NCI-H2196 treated with DMSO at 0.1 percent for 48 hours (cell line): Measurements from ENCODE around the gene PLPP3.
A peak's percentile ranks its signal among the peaks of the same experiment; 100 is the strongest.

Experiments
- DNase-seq: peaks from one replicate; lab custom pipeline; 2025; ENCODE audit not compliant: unreplicated experiment; lab: John Stamatoyannopoulos, UW

The PLPP3 gene

DNA sequence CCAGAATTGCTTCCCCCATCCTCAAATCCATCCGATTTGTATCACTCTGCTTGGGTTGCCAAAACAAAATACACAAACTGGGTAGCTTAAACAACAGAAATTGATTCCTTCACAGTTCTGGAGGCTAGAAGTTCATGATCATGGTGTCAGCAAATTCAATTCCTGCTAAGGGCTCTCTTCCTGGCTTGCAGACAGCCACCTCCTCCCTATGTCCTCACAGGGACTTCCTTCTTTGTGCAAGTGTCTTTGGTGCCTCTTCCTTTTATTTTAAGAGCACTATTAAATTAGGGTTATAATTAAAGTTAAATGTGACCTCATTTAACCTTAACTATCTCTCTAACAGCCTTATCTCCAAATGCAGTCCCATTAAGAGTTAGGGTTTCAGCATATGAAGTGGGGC is 112.8 kb downstream of the PLPP3 start:
- no peak for DNase-seq

- DNase-seq, result no peak
Measured at GRCh38 chr1:56464294-56464693, 115.1 kb downstream of the PLPP3 start.

GRCh38 chr1:56463376-56463775 is 116.0 kb downstream of the PLPP3 start:
- no peak for DNase-seq

DNA sequence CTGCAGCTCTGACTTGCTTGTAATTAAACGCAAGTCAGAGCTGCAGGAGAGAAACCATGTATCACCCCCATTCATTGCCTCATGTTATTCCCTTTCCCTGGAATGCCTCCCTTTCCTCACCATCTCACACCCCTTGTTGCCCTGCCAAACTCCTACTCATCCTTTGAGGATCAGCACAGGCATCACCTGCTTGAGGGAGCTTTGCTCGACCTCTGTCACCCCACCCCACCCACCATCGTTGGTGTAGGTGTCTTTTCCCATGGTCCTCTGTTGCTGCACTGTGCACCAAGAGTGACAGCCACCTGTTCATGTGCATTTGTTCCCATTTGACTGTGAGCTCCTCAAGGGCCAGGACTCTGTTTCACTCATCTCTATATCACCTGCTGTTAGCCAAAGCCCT is 117.2 kb downstream of the PLPP3 start:
- DNase-seq, result no peak

- peak; percentile 12 for DNase-seq
Measured at GRCh38 chr1:56461158-56462127, 117.9 kb downstream of the PLPP3 start.

GRCh38 chr1:56459260-56459659 is 120.1 kb downstream of the PLPP3 start:
- no peak for DNase-seq

DNA sequence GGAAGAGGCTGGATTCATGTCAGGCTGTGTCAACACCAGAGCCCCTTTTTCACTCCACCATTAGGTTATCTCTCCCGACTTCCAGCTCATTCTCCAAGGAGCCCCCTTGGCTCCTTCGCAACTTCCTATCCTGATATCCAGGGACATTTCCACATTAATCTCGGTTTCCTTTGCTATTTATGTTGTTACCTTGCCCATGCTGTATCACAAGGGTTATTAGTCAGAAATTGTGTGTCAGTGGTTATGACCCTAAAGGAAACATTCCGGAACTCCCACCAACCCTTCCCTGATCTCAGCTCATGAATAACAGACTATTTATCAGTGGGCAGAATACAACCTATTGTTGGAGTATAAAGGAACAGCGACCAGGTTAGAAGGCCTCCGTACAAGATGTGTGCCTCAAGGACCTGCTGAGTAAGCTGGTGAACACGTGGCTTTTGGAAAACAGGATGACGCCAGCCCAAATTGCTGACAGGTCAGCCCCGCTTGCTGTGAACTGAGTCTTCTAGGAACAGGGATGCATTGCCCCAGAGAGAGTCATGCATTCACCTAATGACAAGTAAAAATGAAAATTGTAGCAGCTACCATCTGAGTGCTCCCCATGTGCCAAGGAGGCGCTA is 121.5 kb downstream of the PLPP3 start:
- no peak for DNase-seq

DNA sequence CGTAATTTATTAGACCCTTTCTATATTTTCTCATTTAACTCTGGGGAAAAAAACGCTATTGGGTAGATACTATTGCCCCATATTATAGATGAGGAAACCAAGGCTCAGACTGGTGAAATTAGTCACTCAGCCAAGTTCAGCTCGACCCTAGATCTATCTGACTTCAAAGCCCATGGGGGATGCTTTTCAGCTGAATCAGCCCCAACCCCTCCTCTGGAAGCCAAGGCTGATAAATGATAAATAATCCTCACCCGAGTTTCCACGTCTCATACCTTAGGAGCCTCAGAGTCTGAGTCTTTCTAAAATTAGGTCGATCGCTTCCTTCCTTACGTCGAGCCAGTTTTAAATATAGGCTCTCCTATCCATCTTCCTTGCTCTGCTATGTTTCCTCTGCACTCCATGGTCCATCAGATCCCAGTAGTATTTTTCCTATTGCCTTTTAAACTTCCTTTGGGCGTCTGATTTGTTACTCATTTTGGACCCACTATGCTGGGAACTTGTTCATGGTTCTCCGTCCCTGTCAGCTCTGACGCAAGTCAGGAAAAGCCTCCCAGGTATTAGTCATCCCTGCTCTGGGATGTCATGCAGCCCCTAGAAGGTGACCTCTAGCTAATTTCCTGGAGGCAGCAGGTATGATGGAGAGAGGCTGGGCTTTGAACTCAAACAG is 122.8 kb downstream of the PLPP3 start:
- no peak for DNase-seq

GRCh38 chr1:56453417-56454078 is 125.8 kb downstream of the PLPP3 start:
- DNase-seq, result no peak

GRCh38 chr1:56453016-56453415 is 126.3 kb downstream of the PLPP3 start:
- DNase-seq, result no peak

DNA sequence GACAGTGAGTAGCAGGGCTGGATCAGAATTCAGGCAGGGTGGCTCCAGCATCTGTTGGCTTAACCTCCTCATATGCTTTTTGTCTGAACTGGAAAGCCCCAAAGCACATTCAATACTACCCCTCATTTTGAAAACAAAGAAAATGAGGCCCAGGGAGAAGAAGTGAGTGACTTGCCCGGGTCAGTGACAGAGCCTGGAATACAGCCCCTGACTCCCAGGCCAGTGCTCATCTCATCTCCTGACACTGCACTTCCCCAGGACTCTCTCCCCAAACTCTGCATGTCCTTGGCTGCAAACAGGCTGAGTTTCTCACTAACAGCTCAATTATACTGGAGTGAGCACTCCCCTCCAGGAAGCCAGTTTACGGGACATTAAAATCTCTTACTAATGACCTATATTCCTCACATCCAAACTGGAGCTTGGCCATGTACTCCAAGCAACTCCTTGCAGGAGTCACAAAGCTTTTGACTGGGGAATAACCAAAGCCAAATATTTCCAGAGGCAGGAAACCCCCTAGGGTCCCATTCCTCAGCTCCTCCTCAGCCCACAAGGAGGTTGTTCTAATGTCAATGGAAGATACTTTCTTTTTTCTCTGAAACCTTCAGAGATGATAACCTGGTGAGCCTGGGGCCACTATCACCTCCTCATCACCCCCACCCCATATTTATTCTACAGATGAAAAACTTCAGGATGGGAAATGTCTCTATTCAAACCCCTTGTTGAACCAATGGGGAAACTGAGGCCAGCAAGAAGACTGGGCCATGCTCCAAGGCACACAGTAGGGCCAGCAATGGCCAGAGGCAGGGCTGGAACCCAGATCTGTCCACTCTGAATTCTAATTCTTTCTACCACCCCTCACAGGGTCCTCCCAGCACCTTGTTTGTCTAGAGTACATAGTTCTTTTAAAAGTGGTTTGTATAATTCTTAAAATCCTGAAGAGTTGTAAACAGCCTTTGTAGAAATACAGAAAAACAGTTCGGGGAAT is 127.0 kb downstream of the PLPP3 start:
- no peak for DNase-seq

DNA sequence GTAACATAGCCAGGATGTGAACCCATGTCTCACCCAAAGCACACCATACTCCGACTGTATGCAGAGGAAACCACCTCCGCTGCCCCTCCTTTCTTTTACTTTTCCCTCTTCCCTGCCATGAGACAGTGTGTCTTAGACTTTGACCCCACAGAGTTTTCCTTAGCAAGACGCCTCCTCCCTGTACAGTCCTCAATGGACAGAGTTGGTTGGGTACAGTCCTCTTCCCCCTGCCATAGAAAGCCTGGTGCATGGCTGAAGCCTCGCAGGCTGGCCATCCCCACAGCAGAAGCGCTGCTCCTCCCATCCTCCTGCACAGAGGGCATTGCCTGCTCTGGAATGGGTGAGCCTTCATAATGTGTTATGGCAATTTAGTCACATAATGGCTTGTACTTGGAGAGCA is 127.9 kb downstream of the PLPP3 start:
- no peak for DNase-seq

DNA sequence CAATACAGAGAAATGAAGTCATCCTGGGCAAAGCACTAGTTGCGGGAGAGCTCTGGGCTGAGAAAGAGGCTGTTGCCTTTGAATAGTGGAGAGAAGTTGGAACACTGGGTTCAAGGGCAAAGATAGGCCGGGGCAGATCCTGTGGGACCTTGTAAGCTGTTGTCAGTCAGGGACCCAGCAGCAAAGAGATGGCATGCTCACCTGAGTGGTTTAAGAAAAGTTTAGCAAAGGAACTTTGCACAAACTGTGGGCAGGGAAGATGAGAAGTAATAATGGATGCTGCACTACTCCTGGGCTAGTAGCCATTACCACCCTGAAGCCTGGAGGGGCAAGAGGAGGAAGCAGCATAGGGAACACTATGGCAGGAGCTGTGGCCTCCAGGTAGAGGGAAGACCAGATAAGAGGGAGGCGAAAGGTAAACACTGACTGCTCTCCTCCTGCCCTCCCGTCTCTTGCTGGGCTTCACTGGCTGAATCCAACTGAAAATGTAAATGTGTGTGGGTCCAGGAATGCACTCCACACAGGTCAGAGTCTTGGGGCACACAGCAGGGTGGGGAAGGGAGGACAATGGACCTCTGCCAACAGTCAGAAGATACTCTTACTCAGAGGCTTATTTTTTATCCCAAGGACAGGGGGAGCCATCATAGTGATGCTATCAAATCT is 129.2 kb downstream of the PLPP3 start:
- DNase-seq, result no peak

DNA sequence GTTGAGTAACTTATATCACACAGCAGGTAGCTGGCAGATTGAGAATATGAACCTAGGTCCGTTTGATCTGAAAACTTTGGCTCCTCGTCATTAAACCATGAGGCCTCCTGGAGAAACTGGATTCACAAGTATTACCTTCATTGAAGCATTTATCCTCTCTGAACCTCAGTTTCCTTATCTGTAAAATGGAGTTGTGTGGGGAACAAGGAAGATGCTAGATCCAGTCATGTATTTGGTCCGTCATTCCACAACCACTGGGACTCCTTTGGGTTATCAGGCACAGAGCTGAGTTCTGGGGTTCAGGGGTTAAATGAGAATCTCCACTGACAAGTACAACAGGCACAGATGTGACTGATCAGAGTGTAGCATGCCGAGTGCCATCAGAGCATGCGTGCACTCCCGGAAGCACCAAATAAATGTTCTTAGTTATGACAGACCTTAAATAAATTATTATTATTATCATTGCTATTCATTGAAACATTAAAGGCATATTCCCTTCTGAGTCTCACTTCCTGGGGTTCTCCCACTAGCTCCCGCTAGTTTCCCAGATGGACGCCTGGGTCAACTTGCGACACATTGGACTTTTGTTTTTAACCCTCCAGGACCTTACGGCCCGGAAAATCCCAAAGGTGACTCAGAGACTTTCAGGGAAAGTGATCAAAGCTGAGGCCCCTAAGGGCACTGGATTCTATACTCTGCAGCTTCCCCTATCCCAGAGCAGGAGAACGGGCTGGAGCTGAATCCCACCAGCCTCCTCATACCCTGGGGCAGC is 130.6 kb downstream of the PLPP3 start:
- DNase-seq, result no peak

GRCh38 chr1:56447823-56448222 is 131.5 kb downstream of the PLPP3 start:
- DNase-seq, result no peak

DNA sequence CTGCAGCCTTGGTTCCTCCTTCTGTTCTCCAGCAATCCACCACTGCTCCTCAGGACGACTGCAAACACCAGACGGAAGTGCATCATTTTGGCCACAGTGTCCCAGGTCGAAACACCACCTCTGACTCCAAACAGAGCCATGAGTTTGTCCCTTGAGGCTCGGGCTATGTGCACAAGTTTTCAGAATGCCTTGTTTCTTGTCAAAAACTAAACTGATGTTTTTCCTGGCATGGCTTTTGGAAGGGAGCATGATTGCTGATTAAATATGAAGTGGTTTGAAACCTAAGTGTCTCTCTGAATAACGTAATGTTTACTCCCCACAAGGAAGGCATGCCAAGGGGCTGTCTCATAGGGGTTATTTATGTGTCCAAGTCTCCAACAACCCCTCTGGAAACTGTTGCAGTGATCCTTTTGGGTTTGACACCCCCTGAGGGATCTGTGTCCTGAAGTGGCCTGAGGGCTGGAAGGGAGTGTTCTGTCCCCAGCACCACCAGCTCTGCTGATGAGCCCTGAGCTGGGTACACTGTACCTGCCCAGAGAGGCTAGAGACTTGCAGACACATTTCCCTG is 132.7 kb downstream of the PLPP3 start:
- no peak for DNase-seq

DNA sequence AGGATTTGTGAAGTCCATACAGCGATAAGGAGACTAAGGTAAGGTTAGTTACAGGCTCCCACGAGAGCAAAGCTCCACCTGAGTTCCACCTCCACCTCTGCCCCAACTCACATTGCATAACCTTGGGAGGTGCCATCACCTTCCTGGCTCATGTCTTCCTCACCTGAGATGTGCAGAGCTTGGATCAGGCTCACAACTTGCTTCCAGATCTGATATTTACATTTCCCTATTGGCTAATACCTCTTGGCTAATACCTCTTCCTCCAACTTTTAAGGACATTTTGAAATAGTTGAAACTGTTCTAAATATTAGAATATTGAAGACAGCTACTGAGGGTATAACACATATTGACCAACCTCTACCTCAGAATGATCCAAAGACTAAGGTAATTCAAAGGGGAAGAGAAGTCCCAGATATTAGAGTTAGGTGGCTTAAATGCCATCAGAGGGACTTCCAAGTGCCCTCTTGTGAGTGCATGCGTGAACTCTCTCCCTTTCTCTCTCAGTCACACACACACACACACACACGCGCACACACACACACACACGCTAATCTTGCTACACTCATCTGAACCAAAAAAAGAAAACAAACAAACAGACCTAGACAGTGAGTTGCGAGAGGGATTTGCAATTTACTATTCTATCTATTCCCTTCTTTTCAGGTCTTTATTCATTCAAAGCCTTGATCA is 134.3 kb downstream of the PLPP3 start:
- no peak for DNase-seq
